HepG2 (cell line): ENCODE measurements around the gene POC1A. TPM values are rescaled to one million over a fixed set of nuclear protein-coding genes. Genes with fewer than 3 reads are reported as not detected.

Source experiments
- ATAC-seq: fragments of 200-7000 bp; cut with Tn5 transposase; 3 replicates; pipeline ENCODE4 v1.9.1; 2020; ENCODE audit warnings: mild to moderate bottlenecking, moderate library complexity
- BruUV-seq: library from RNA; stranded (reverse); fragments of 400-500 nt; replicated peaks from 2 replicates; lab custom pipeline; 2021; lab: Mats Ljungman, UMichigan
- CTCF ChIA-PET: fragments of 300-600 bp; formaldehyde crosslinking; extraction: SDS; loops from one replicate; lab custom pipeline; 2021; ENCODE audit warnings: low total read pairs, inconsistent platforms, low intra/inter-chr PET ratio; lab: Yijun Ruan, JAX
- POLR2A ChIA-PET: fragments of 350-600 bp; sonication (Branson Sonifier 250); formaldehyde crosslinking; loops from one replicate; lab custom pipeline; 2020; ENCODE audit warnings: antibody characterized with exemption, inconsistent platforms; lab: Yijun Ruan, JAX
- DNase-seq: peaks from one replicate; pipeline ENCODE4 v3.0.0-alpha.2; 2015; ENCODE audit warnings: low spot score
- FAIRE-seq: peaks from 3 replicates; lab custom pipeline; 2011; peaks lifted over from hg19 to GRCh38; lab: Jason Lieb, UNC
- H2AFZ ChIP-seq: one replicate; pipeline ENCODE4 v1.6.1; 2011; ENCODE audit warnings: low read length, inconsistent platforms
- H3K27ac ChIP-seq: fragments of 300-600 bp; 3 replicates; pipeline ENCODE4 v1.8.0; 2011; ENCODE audit warnings: mixed run types, mild to moderate bottlenecking, mixed read lengths, low read length, inconsistent platforms; ENCODE audit not compliant: insufficient read depth; ENCODE audit errors: extremely low read length
- H3K27me3 ChIP-seq, 2 experiments: fragments of 200-600 bp in 1 of 2; 2 replicates in 1 of 2; 3 replicates in 1 of 2; pipeline versions ENCODE4 v1.6.0 to v1.8.0; 2011; ENCODE audit warnings: low read length in 2 of 2, mild to moderate bottlenecking in 2 of 2, moderate library complexity in 2 of 2, inconsistent platforms in 1 of 2; ENCODE audit not compliant: insufficient read depth in 2 of 2, control insufficient read depth in 1 of 2
- H3K36me3 ChIP-seq, 2 experiments: fragments of 200-600 bp in 1 of 2; replicated peaks in 1 of 2; 2 replicates in 1 of 2; 3 replicates in 1 of 2; pipeline versions ENCODE4 v1.5.1 to v1.8.0; 2011; ENCODE audit warnings: low read length in 2 of 2, inconsistent platforms in 1 of 2; ENCODE audit not compliant: insufficient read depth in 2 of 2, control insufficient read depth in 1 of 2
- H3K4me1 ChIP-seq: 2 replicates; pipeline ENCODE4 v1.5.1; 2012; ENCODE audit warnings: low read length, inconsistent platforms; ENCODE audit not compliant: insufficient read depth
- H3K4me2 ChIP-seq: 2 replicates; pipeline ENCODE4 v1.6.0; 2011; ENCODE audit warnings: low read depth, low read length, inconsistent platforms
- H3K4me3 ChIP-seq, 3 experiments: fragments of 200-600 bp in 1 of 3; sonication (generic), shearing (Covaris generic) in 1 of 3; replicated peaks in 1 of 3; 2 replicates each; pipeline ENCODE4 v1.5.1; 2011 to 2016; ENCODE audit warnings: low read length in 3 of 3, inconsistent platforms in 2 of 3, low read depth in 2 of 3, mild to moderate bottlenecking in 2 of 3, control low read depth in 1 of 3, mixed read lengths in 1 of 3; ENCODE audit not compliant: insufficient read depth in 1 of 3
- H3K79me2 ChIP-seq: one replicate; pipeline ENCODE4 v1.6.1; 2011; ENCODE audit warnings: low read length, inconsistent platforms; ENCODE audit not compliant: insufficient read depth
- H3K9ac ChIP-seq: 2 replicates; pipeline ENCODE4 v1.6.0; 2011; ENCODE audit warnings: mild to moderate bottlenecking, low read depth, low read length, inconsistent platforms; ENCODE audit not compliant: insufficient read depth
- H3K9me3 ChIP-seq: 2 replicates; pipeline ENCODE4 v1.5.1; 2012; ENCODE audit warnings: mild to moderate bottlenecking, low read length
- H4K20me1 ChIP-seq: 2 replicates; pipeline ENCODE4 v1.6.0; 2011; ENCODE audit warnings: inconsistent platforms, mild to moderate bottlenecking, low read length, moderate library complexity; ENCODE audit not compliant: insufficient read depth
- ESRRA ChIP-seq: sonication (generic); formaldehyde crosslinking; IDR thresholded peaks from 2 replicates; pipeline ENCODE4 v1.5.1; 2020; ENCODE audit warnings: mild to moderate bottlenecking, low read depth, missing genetic modification reagents
- MAFG ChIP-seq: sonication (generic); formaldehyde crosslinking; IDR thresholded peaks from 2 replicates; pipeline ENCODE4 v1.5.1; 2020; ENCODE audit warnings: mild to moderate bottlenecking, missing genetic modification reagents
- MBNL3 ChIP-seq: fragments of 250-450 bp; sonication (Bioruptor Pico); conservative IDR thresholded peaks from 2 replicates; pipeline ENCODE4 v1.8.0; 2022; ENCODE audit warnings: mild to moderate bottlenecking, inconsistent platforms
- MXD1 ChIP-seq: sonication (generic); formaldehyde crosslinking; IDR thresholded peaks from 2 replicates; pipeline ENCODE4 v1.4.0; 2020; ENCODE audit warnings: mild to moderate bottlenecking, missing genetic modification reagents
- ZKSCAN1 ChIP-seq: fragments of 150-350 bp; IDR thresholded peaks from 2 replicates; pipeline ENCODE4 v1.6.1; 2014; ENCODE audit warnings: low read length
- ZNF12 ChIP-seq: sonication (generic); formaldehyde crosslinking; IDR thresholded peaks from 2 replicates; pipeline ENCODE4 v1.5.0; 2020; ENCODE audit warnings: missing genetic modification reagents
- ZNF598 ChIP-seq: sonication (generic); formaldehyde crosslinking; IDR thresholded peaks from 2 replicates; pipeline ENCODE4 v1.5.1; 2020; ENCODE audit warnings: mild to moderate bottlenecking, missing genetic modification reagents, borderline replicate concordance
- WGBS: methylation state at CpG from one replicate; pipeline ENCODE4 v1.1.6; 2017; ENCODE audit warnings: low lambda C conversion rate; 5-methylcytosine and 5-hydroxymethylcytosine counted together
- in situ Hi-C: cut with HindIII; loops from 2 replicates; pipeline ENCODE4 v1.10.0; 2017; ENCODE audit warnings: low pct_unique_long_range_greater_than_20kb; ENCODE audit not compliant: extremely low pct_ligation_motif_present
- intact Hi-C: fragments of 100-400 bp; cut with micrococcal nuclease; formaldehyde crosslinking; loops from one replicate; pipeline ENCODE4 v1.10.0; 2022; ENCODE audit not compliant: unreplicated experiment
- polyA plus RNA-seq, 8 experiments: library from polyadenylated mRNA; depleted of rRNA in 3 of 8; stranded (reverse) in 7 of 8; unstranded in 1 of 8; fragments of >200 nt; fragmentation: Illumina TruSeq in 4 of 8; extraction: Trizol in 4 of 8; gene quantifications; 2 replicates each; pipeline versions ENCODE4 v1.2.1 to v1.2.3, GENCODE V29; 2011 to 2016; ENCODE audit warnings: low read depth in 4 of 8, missing spikeins in 1 of 8, mixed read lengths in 1 of 8; ENCODE audit not compliant: insufficient read depth in 1 of 8
- total RNA-seq, 5 experiments: library from RNA; depleted of rRNA; stranded (reverse); fragments of >200 nt; fragmentation: Illumina TruSeq; extraction: Trizol; gene quantifications; 2 replicates each; pipeline ENCODE4 v1.2.3, GENCODE V29; 2016; ENCODE audit warnings: low read depth in 1 of 5

POC1A gene
- total and polyA plus RNA-seq, 2 of the 13 experiments (the other 11 are each of a cell fraction or from before 2014, with no cell fraction given), result 14.6 to 20.0 TPM

DNA sequence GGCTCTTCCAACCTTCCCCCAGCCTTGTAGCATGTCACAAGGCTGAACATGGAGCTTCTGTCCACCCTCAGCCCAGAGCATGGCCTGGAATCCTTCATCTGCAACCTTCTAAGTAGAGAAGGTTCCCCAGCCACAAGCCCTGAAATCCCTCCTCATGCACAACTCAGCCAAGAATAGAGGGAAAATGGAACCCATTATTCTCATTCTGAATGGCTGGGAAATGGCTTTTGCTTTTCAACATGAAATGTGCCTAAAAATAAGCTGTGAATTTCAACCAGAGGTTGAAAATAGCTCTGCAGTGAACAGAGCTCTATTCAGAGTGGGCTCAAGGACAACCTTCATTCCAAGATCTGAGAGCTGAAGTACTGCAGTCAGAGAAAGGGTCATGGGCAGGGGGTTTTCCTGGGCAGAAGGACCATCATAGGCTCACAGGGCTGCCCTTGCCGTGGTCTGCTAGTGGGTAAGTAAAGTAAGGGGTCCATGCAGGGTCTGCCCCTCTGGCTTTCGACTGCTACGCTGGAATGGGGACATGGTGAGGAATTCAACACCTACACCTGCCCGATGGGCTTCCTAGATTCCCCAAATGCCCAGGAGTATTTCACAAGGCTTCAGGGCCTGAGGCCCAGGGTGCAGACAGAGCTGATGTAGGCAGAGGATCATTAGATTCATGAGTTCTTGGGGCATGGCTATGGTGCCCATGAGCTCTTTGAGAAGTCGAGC, 35.9 kb downstream of the POC1A start (continued):
- TF ChIP-seq ZKSCAN1 (no peak), MAFG (no peak), MBNL3 (CRISPR knock-in tag) (no peak), MXD1 (CRISPR knock-in tag) (no peak), ZNF598 (CRISPR knock-in tag) (no peak)

- H3K79me2 ChIP-seq, result no peaks in the 10 kb centered on the region
- intact Hi-C loops (no loop called here), in situ Hi-C loops (no loop called here)
- no peak overlapping the region for H3K4me3 ChIP-seq
- no peak overlapping the region for H3K9ac ChIP-seq
- H2AFZ ChIP-seq, result no peak overlapping the region
- H3K36me3 ChIP-seq, result peaks cover 15 to 47% of the 10 kb centered on the region in 2 experiments; a peak in 4 of 5 replicates
- H3K4me1 ChIP-seq, result no peaks in the 10 kb centered on the region
- no peaks in the 10 kb centered on the region for H3K9me3 ChIP-seq
- no TSS peak for BruUV-seq
- CTCF ChIA-PET, result no interaction called here
- no peak overlapping the region for H3K27ac ChIP-seq
- 92% methylated on average over 4 of the region's 4 CpGs for WGBS
- no peak for ATAC-seq
- no peaks in the 10 kb centered on the region for H3K27me3 ChIP-seq
- TF ChIP-seq ZNF12 (CRISPR knock-in tag) (no peak), ESRRA (CRISPR knock-in tag) (no peak)
- H4K20me1 ChIP-seq, result no peaks in the 10 kb centered on the region
- H3K4me2 ChIP-seq, result no peak overlapping the region
- no peak for DNase-seq
- POLR2A ChIA-PET, result no interaction called here
- no peak for FAIRE-seq
Measured at GRCh38 chr3:52117537-52117936, 36.7 kb downstream of the POC1A start.
